ENCODE results near the gene CYP24A1.

CYP24A1 gene

GRCh38 chr20:54172856-54173652, 732 bp downstream of the CYP24A1 start:
- DNase-seq = peak; percentile 43

DNA sequence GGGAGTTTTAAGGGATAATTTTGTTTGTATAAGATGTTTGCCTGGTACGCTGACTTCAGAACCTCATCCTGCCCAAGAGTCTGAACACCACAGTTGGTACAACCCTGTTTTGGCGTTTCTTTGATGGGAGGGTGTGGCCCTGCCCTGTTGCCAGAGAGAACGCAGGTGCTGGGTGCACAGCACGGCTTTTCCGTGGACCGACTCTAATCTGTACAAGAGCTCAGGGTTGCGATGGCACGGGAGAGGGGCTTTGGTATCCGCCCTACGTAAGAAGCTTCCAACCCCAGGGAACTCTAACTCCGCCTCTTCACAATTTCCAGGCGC, 1.3 kb downstream of the CYP24A1 start:
- DNase-seq = no peak

DNA sequence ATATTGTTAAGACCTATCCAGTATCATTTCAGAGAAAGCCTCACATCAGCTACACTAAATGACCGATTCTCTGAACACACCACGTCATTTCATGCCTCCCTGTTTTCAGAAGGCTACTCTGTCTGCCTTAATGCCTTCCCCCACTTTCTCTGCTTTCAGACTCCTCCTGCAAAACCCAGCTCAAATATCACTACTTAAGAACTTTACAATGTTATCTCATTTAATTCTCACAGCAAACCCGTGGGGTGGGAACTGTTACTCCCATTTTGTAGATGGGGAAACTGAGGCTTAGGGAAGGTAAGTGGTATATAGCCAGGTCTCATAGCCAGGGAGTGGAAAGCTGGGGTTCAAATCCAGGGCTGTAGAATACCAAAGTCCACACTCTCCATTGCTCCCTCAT, 2.8 kb downstream of the CYP24A1 start:
- DNase-seq = no peak

- no peak for DNase-seq
Observed at GRCh38 chr20:54170026-54170471, 3.7 kb downstream of the CYP24A1 start.

DNA sequence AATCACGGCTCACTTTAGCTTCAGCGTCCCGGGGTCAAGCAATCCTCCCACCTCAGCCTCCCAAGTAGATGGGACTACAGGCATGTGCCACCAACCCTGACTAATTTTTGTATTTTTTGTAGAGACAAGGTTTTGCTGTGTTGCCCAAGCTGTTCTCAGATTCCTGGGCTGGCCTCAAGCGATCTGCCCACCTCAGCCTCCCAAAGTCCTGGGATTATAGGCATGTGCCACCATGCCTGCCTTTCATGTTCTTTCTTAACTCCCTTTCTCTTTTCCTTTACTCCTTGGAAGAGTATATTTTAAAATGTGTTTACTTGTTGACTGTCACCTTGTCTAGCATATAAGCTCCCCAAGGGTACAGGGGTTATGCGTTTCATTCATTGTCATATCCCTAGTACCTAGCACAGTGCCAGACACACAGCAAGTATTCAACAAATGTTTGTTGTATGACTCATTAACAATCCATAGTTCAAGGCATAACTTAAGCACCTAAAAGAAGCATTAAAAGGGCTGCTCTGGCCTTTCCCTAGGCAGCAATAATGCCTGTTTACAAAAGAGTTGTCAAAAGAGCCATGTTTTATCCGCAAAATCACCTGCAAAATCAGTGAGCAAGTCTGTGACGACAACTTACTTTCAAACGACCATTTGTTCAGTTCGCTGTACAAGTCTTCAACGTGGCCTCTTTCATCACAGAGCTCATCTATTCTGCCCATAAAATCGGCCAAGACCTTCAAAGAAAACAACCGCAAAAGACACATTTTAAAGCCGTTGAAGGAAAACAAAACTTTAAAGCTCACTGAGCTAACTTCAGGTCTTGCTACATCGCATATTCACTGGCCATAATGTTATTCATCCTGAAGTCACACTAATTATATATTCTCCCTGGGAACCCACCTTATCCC, 4.6 kb downstream of the CYP24A1 start:
- no peak for DNase-seq

DNA sequence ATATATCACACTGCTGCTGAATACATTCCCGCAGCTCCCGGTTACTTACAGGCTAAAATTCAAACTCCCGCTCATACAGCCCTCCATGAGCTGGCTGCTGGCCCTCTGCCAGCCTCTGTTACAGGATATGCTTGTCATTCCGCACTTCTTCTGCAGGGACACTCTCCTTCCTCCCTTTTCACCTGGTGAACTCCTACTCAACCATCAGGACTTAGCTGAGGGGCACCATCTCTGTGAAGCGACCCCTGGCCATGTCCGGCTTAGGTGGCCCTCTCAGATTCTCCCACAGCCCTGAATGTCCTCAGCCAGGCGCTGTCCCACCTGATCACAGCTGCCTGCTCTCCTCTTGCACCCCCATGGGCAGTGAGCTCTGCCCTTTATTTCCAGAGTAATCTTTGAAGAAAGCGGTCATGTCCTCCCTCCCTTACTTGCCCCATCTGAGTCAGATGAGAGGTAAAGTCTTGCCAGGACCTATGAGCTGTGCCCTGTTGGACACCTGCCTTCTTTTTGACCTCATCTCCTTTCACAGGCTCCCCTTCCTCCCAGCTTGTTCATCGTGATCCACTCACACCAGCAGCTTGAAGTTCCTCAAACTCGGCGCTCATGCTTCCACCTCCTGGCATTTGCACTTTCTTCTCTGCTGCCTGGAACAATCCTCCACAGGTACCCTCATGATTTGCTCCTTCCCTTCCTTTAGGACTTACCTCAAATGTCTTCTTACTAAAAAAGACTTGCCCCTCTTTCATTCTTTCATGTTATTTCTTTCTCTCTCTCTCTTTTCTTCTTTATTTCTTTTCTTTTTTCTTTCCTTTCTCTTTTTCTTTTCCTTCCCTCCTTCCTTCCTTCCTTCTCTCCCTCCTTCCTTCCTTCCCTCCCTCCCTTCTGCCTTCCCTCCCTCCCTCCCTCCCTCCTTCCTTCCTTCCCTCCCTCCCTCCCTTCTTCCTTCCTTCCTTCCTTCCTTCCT, 5.6 kb downstream of the CYP24A1 start:
- peak; percentile 74 for DNase-seq

DNA sequence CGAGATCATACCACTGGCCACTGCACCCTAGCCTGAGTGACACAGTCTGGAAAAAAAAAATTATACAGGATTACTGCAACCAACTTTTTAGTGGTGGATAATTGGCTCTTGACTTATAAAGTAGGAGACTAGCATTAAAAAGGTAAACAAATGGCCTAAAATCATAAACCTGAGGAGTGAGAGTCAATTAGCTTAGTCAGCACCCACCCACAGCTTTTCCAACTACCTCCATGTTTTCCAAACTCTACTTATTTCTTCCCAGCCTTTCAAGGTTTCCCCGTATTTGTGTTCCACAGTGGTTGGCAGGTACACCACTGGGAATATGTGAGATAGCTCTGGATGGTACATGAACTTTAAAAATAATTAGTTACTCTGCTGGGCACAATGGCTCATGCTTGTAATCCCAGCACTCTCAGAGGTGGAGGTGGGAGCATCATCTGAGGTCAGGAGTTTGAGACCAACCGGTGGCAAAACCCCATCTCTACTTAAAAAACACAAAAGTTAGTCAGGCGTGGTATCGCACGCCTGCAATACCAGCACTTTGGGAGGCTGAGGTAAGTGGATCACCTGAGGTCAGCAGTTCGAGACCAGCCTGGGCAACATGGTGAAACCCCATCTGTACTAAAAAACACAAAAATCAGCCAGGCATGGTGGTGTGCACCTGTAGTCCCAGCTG, 6.7 kb downstream of the CYP24A1 start:
- DNase-seq = peak; percentile 25

GRCh38 chr20:54165803-54166202, 8.0 kb downstream of the CYP24A1 start:
- DNase-seq = no peak

DNA sequence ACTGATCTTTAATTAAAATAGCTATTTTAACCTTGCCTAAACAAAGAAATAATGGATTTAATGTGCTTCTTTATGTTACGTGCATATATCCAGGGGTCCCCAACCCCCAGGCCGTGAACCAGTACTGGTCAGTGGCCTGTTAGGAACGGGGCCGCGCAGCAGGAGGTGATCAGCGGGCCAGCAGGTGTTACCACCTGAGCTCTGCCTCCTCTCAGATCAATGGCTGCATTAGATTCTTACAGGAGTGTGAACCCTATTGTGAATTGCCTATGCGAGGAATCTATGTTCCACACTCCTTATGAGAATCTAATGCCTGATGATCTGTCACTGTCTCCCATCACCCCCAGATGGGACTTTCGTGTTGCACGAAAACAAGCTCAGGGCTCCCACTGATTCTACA, 8.8 kb downstream of the CYP24A1 start:
- DNase-seq = no peak

DNA sequence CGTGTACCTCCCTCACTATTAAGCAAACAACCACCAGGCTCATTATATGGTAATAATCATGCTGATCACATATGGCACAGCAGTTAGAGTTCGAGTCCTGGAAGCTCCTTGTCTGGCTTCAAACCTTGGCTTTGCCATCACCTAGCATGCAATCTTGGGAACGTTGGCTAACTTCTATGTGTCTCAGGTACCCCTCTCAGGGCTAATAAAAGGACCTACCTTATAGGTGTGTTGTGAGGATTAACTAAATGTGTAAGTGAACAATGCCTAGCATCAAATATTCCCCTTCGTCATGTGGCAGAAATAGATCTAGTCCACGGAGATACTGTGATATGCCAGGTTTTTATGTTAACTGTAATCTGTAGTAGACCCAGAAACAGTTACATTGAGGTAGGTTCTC, 10.4 kb downstream of the CYP24A1 start:
- DNase-seq = no peak

DNA sequence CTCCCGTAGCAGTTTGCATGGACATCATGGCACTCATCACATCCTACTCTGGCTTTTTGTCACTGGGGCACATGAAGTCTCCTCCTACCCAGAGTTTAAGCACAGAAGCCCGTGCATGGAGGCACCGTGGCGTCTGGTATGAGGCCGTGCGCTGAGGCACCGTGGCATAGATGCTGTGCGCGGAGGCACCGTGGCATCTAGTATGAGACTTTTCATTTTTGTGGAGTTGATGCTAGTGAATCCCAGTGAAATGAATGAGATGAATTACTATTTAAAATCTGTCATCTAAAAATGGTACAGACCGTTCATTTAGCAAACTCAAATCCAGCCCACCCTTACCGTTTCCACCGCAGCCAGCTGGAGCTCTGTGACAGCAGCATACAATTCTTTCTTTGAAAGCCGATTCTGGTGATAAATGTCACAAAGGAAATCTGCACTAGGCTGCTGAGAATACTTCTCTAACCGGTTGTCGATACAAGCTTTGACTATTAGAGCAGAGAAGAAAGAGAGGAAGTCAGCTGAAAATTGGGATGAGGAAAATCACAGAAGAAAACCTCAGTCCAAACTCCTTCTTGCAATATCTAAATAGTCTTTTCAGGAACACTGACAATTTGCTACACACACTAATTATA, 11.3 kb downstream of the CYP24A1 start:
- no peak for DNase-seq

DNA sequence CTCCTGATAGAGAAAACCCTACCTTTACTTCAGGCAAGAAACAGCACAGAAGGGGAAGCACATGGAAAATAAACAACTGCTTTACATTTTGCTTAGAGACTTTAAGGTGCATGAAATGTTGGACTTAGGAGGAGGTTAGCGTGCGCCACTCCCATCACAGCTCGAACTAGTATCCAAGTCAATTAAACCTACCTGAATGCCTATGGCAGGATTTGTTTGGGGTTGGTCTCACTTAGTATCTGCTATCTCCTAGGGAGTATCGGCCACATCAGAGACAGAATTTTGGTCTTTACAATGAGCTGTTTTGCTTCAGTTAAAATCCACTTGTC, 12.0 kb downstream of the CYP24A1 start:
- no peak for DNase-seq

DNA sequence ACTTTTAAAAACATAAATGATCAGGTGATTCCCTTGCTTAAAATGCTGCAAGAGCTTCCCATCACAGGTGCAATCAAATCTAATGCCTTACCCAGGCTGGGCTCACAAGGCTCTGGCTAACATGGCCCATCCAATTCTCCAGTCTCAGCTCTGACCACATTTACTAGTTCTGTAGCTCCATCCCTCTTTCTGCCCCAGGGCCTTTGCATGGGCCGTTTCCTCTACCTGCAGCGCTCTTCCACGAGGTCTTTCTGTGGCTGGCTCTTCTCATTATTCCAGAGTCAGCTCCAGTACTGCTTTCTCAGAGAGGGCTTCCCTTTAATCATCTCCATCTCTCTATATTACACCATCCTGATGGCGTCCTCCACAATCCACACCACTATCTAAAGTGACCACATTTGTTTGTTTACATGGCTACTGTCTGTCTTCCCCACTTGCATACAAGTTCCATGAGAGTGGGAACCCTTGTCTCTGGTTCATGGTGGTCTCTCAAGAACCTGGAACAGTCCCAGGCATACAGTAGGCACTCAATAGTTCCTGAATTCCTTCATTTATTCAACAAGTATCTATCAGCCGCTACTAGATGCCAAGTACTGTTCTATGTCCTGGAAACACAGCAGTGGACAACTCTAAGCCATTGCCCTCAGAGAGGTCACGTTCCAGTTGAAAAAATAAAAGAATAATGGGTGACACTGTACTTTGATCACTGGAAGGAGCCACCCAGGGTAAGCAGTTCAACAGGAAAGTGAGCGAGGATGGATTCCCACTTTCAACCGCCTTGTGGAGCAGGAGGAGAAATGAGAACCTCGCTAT, 12.6 kb downstream of the CYP24A1 start:
- no peak for DNase-seq

DNA sequence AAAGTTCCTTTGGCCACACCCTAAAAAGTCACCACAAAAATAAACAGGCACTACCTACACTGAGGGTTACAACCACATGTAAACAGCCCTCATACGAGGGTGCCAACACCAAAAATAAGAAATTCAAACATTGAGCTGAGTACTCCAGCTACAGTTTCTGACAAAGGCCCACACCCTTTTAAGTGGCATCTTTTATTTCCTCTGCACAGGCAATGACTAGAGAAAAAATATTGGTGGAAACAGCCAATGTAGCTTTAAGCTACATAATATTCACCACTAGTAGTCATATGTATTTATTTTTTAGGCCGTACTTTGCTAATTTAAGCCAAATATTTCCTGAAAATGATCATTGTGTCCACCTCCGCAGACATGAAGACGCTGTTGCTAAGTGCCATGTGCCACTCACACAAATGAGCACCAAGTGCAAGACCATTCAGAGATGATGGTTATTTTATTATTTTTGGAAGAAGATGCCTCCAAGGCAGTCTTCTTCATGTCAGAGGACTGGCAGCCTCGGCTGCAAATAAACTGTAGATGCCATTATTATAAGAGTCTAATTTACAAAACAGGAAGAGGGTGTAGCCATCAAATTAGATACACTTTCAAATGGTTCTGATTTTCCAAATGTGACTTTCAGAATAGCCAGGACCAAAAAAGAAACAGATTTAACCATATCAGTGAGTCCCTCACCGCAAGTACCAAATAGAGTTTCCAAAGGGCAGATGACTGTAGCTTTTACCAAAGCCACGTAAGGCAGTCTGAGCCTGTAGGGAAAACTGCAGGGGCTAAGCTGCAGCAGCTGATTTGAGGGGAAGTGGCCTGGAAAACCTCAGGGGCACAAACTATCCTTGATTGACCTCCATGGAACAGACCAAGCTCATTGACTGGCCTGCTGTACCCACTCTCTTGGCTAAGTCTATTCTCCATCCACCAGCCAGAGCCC, 13.4 kb downstream of the CYP24A1 start:
- DNase-seq = no peak

GRCh38 chr20:54158856-54159418, 14.8 kb downstream of the CYP24A1 start:
- no peak for DNase-seq

- DNase-seq = no peak
Observed at GRCh38 chr20:54158226-54158625, 15.6 kb downstream of the CYP24A1 start.

GRCh38 chr20:54156981-54157835, 16.6 kb downstream of the CYP24A1 start:
- no peak for DNase-seq

DNA sequence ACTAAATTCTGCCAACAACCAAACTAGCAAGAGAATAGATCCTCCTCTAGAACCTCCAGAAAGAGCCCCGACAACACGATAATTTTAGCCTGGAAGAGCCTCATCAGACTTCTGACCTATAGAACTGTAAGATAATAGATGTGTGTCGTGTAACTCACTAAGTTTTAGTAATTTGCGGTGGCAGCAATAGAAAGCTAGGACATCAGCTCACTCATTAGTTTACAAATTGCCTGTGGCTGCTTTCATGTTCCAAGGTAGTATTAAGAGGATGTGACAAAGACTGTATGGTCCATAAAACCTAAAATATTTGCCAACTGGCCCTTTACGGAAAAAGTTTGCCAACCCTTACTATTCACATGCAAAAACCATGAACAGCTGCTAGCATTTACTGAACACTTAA, 17.3 kb downstream of the CYP24A1 start:
- no peak for DNase-seq

All from RPMI8226 (cell line).